Panc1 (cell line): ENCODE data around the gene TLE1. TPM values are rescaled to one million over a fixed set of nuclear protein-coding genes. Genes with fewer than 3 reads are reported as not detected.

Experiments used
- ATAC-seq: fragments of 200-7000 bp; cut with Tn5 transposase; 2 replicates; pipeline ENCODE4 v1.9.1; 2020; ENCODE audit warnings: mild to moderate bottlenecking, moderate library complexity
- BruUV-seq: library from RNA; stranded (reverse); fragments of 400-500 nt; replicated peaks from 2 replicates; lab custom pipeline; 2021; lab: Mats Ljungman, UMichigan
- CTCF ChIA-PET: fragments of 300-600 bp; sonication (Branson Sonifier 250); formaldehyde crosslinking; loops from one replicate; lab custom pipeline; 2022; ENCODE audit warnings: antibody characterized with exemption; lab: Charles Lee
- POLR2A ChIA-PET: fragments of 300-600 bp; sonication (Branson Sonifier 250); formaldehyde crosslinking; loops from one replicate; lab custom pipeline; 2022; ENCODE audit warnings: antibody characterized with exemption; lab: Charles Lee
- DNase-seq: peaks from one replicate; pipeline ENCODE4 v3.0.0-alpha.2; 2010; ENCODE audit warnings: low read depth, low spot score
- H3K27ac ChIP-seq: 2 replicates; pipeline ENCODE4 v1.5.1; 2011; ENCODE audit warnings: mild to moderate bottlenecking, low read length, inconsistent platforms
- H3K27me3 ChIP-seq: fragments of 200-500 bp; sonication (Bioruptor generic); 2 replicates; pipeline ENCODE4 v1.6.0; 2014; ENCODE audit warnings: low read length, inconsistent platforms; ENCODE audit not compliant: control insufficient read depth, insufficient read depth
- H3K36me3 ChIP-seq: fragments of 200-500 bp; sonication (Bioruptor generic); 2 replicates; pipeline ENCODE4 v1.5.1; 2014; ENCODE audit warnings: inconsistent platforms, mild to moderate bottlenecking, low read length, moderate library complexity; ENCODE audit not compliant: control insufficient read depth, insufficient read depth
- H3K4me1 ChIP-seq: 2 replicates; pipeline ENCODE4 v1.5.1; 2011; ENCODE audit warnings: inconsistent platforms, mild to moderate bottlenecking, low read length, moderate library complexity; ENCODE audit not compliant: control insufficient read depth, insufficient read depth
- H3K4me3 ChIP-seq, 2 experiments: 2 replicates each; pipeline ENCODE4 v1.5.1; 2011 to 2012; ENCODE audit warnings: low read depth in 2 of 2, low read length in 2 of 2, mild to moderate bottlenecking in 2 of 2, inconsistent platforms in 1 of 2, moderate library complexity in 1 of 2
- H3K9me3 ChIP-seq: fragments of 200-500 bp; sonication (Bioruptor generic); 2 replicates; pipeline ENCODE4 v1.5.1; 2014; ENCODE audit warnings: low read depth, mild to moderate bottlenecking, inconsistent platforms, low read length, moderate library complexity; ENCODE audit not compliant: control insufficient read depth, insufficient read depth
- CTCF ChIP-seq: fragments of 450-650 bp; IDR thresholded peaks from 2 replicates; pipeline ENCODE4 v1.5.1; 2017; ENCODE audit warnings: mild to moderate bottlenecking
- POLR2AphosphoS5 ChIP-seq: IDR thresholded peaks from 2 replicates; pipeline ENCODE4 v1.6.1; 2012; ENCODE audit warnings: mild to moderate bottlenecking, low read depth, low read length, moderate library complexity
- REST ChIP-seq, 2 experiments: IDR thresholded peaks; 2 replicates each; pipeline ENCODE4 v1.6.1; 2011 to 2012; ENCODE audit warnings: low read depth in 2 of 2, control low read depth in 1 of 2, low read length in 1 of 2, mild to moderate bottlenecking in 1 of 2, moderate library complexity in 1 of 2; ENCODE audit not compliant: insufficient read depth in 1 of 2
- SIN3A ChIP-seq: IDR thresholded peaks from 2 replicates; pipeline ENCODE4 v1.6.1; 2012; ENCODE audit warnings: low read depth, mild to moderate bottlenecking, low read length, moderate library complexity, borderline replicate concordance; ENCODE audit not compliant: insufficient read depth
- TCF7L2 ChIP-seq: IDR thresholded peaks from 2 replicates; pipeline ENCODE4 v1.6.1; 2011; ENCODE audit warnings: mild to moderate bottlenecking, low read depth, low read length, inconsistent platforms
- in situ Hi-C: cut with HindIII; loops from 2 replicates; pipeline ENCODE4 v1.10.0; 2016; ENCODE audit warnings: low sequenced_read_pairs, low pct_unique_long_range_greater_than_20kb
- intact Hi-C: fragments of 100-400 bp; cut with micrococcal nuclease; formaldehyde crosslinking; loops from one replicate; pipeline ENCODE4 v1.10.0; 2022; ENCODE audit not compliant: unreplicated experiment
- total RNA-seq: library from RNA; stranded (reverse); gene quantifications from one replicate; pipeline ENCODE4 v1.2.1, GENCODE V29; 2021; ENCODE audit not compliant: unreplicated experiment

The TLE1 gene
- total RNA-seq, 1 experiment from 2014 or later, result 12.9 TPM

- Histone ChIP-seq H3K27me3 (no peaks in the 10 kb centered on the region), H3K9me3 (no peaks in the 10 kb centered on the region), H3K4me3 (no peak overlapping the region), H3K27ac (no peak overlapping the region), H3K4me1 (no peaks in the 10 kb centered on the region), H3K36me3 (no peaks in the 10 kb centered on the region; the same call in 1 of the 2 replicates)
- TF ChIP-seq CTCF, result no peak
- TF ChIP-seq TCF7L2, result no peak
- no peak for TF ChIP-seq REST (IDR thresholded peaks at IDR 0.05; ENCODE audit: insufficient read depth in 1 of 2, low read depth in 2 of 2, low read length in 1 of 2)
- no peak for TF ChIP-seq SIN3A
- no peak for TF ChIP-seq POLR2AphosphoS5
- CTCF ChIA-PET, result no interaction called here
- POLR2A ChIA-PET, result no interaction called here
- in situ Hi-C loops, result no loop called here
- ATAC-seq (no peak), DNase-seq (no peak)
- intact Hi-C loops, result no loop called here
- no TSS peak for BruUV-seq
These were observed 38.5 kb downstream of the TLE1 start for GRCh38 chr9:81650586-81651515.

- TF ChIP-seq POLR2AphosphoS5 (no peak), CTCF (no peak), SIN3A (no peak), REST (IDR thresholded peaks at IDR 0.05; ENCODE audit: insufficient read depth in 1 of 2, low read depth in 2 of 2, low read length in 1 of 2) (no peak), TCF7L2 (no peak)
- CTCF ChIA-PET, result no interaction called here
- intact Hi-C loops (no loop called here), in situ Hi-C loops (no loop called here)
- no peak for ATAC-seq
- POLR2A ChIA-PET, result no interaction called here
- H3K27ac ChIP-seq, result no peak overlapping the region
- H3K9me3 ChIP-seq, result no peaks in the 10 kb centered on the region
- no TSS peak for BruUV-seq
- no peak overlapping the region for H3K4me3 ChIP-seq
- no peaks in the 10 kb centered on the region; the same call in 1 of the 2 replicates for H3K36me3 ChIP-seq
- no peak for DNase-seq
- H3K4me1 ChIP-seq, result no peaks in the 10 kb centered on the region
- H3K27me3 ChIP-seq, result no peaks in the 10 kb centered on the region
These were observed 39.7 kb downstream of the TLE1 start for GRCh38 chr9:81649475-81650240.
